H1 (cell line): ENCODE data around the gene VSTM2B. TPM values are rescaled to one million over a fixed set of nuclear protein-coding genes. Genes with fewer than 3 reads are reported as not detected.

Experiments used
- CTCF ChIA-PET: fragments of 300-600 bp; sonication (Branson Sonifier 250); formaldehyde crosslinking; loops from one replicate; lab custom pipeline; 2021; ENCODE audit not compliant: partially characterized antibody; lab: Charles Lee
- POLR2A ChIA-PET: fragments of 300-600 bp; sonication (Branson Sonifier 250); formaldehyde crosslinking; loops from one replicate; lab custom pipeline; 2021; ENCODE audit warnings: inconsistent platforms; ENCODE audit not compliant: partially characterized antibody; lab: Charles Lee
- DNase-seq, 2 experiments: peaks; one replicate each; pipeline versions ENCODE4 v3.0.0 to v3.0.0-alpha.2; 2010 to 2022; ENCODE audit warnings: low spot score in 2 of 2, low read depth in 1 of 2, mixed read lengths in 1 of 2
- FAIRE-seq: peaks from 2 replicates; lab custom pipeline; 2011; peaks lifted over from hg19 to GRCh38; lab: Jason Lieb, UNC
- H2AFZ ChIP-seq: 2 replicates; pipeline ENCODE4 v1.8.1; 2012; ENCODE audit warnings: low read length, inconsistent platforms
- H2AK5ac ChIP-seq: 2 replicates; pipeline ENCODE4 v1.6.1; 2013; ENCODE audit warnings: low read depth, low read length
- H2BK120ac ChIP-seq: replicated peaks from 2 replicates; pipeline ENCODE3; 2013; ENCODE audit warnings: low read depth, low read length, inconsistent platforms
- H2BK12ac ChIP-seq: 2 replicates; pipeline ENCODE4 v1.6.1; 2013; ENCODE audit warnings: low read depth, low read length
- H2BK15ac ChIP-seq: 2 replicates; pipeline ENCODE4 v1.6.1; 2013; ENCODE audit warnings: low read length
- H2BK20ac ChIP-seq: 2 replicates; pipeline ENCODE4 v1.6.1; 2013; ENCODE audit warnings: low read length
- H2BK5ac ChIP-seq: 2 replicates; pipeline ENCODE4 v1.6.1; 2013; ENCODE audit warnings: low read depth, low read length
- H3K14ac ChIP-seq: 2 replicates; pipeline ENCODE4 v1.6.1; 2013; ENCODE audit warnings: inconsistent platforms; ENCODE audit not compliant: insufficient read length
- H3K18ac ChIP-seq: 2 replicates; pipeline ENCODE4 v1.6.1; 2013; ENCODE audit warnings: low read length; ENCODE audit errors: extremely low read depth
- H3K23ac ChIP-seq: 2 replicates; pipeline ENCODE4 v1.6.1; 2013; ENCODE audit warnings: inconsistent platforms; ENCODE audit not compliant: insufficient read length
- H3K23me2 ChIP-seq: 2 replicates; pipeline ENCODE4 v1.6.1; 2013; ENCODE audit warnings: low read depth, low read length
- H3K27ac ChIP-seq: 2 replicates; pipeline ENCODE4 v1.6.1; 2011; ENCODE audit warnings: low read depth, low read length, inconsistent platforms
- H3K27me3 ChIP-seq, 4 experiments: replicated peaks in 1 of 4; 1 replicate in 1 of 4; 2 replicates in 3 of 4; pipeline versions ENCODE4 v1.6.1 to v1.8.1; 2011 to 2013; ENCODE audit warnings: low read length in 3 of 4, mild to moderate bottlenecking in 3 of 4, inconsistent platforms in 2 of 4, mixed read lengths in 2 of 4, moderate library complexity in 1 of 4; ENCODE audit not compliant: control insufficient read depth in 3 of 4, insufficient read depth in 3 of 4; ENCODE audit errors: extremely low read depth in 1 of 4
- H3K36me3 ChIP-seq, 4 experiments: 2 replicates each; pipeline versions ENCODE4 v1.6.1 to v1.8.1; 2011 to 2013; ENCODE audit warnings: mild to moderate bottlenecking in 4 of 4, low read length in 3 of 4, moderate library complexity in 2 of 4, control low read depth in 1 of 4, inconsistent platforms in 1 of 4; ENCODE audit not compliant: insufficient read depth in 4 of 4, control insufficient read depth in 2 of 4
- H3K4ac ChIP-seq: replicated peaks from 2 replicates; pipeline ENCODE3; 2013; ENCODE audit warnings: low read length, low read depth, mixed read lengths, inconsistent platforms; ENCODE audit not compliant: insufficient read length
- H3K4me1 ChIP-seq, 4 experiments: replicated peaks in 1 of 4; 1 replicate in 1 of 4; 2 replicates in 3 of 4; pipeline versions ENCODE4 v1.6.1 to v1.8.1; 2011 to 2013; ENCODE audit warnings: low read length in 3 of 4, inconsistent platforms in 2 of 4, mixed read lengths in 1 of 4; ENCODE audit not compliant: insufficient read depth in 4 of 4, control insufficient read depth in 3 of 4
- H3K4me2 ChIP-seq, 2 experiments: 2 replicates each; pipeline versions ENCODE4 v1.6.1 to v1.8.1; 2011 to 2013; ENCODE audit warnings: low read depth in 2 of 2, low read length in 2 of 2, control low read depth in 1 of 2, inconsistent platforms in 1 of 2, mild to moderate bottlenecking in 1 of 2; ENCODE audit not compliant: insufficient read depth in 1 of 2
- H3K4me3 ChIP-seq, 4 experiments: fragments of 200-600, 300-600 bp in 1 of 4; sonication (generic), shearing (Covaris generic), sonication (Bioruptor Twin) in 1 of 4; 2 replicates each; pipeline versions ENCODE4 v1.5.1 to v1.8.1; 2011 to 2016; ENCODE audit warnings: low read length in 4 of 4, low read depth in 3 of 4, control low read depth in 2 of 4, inconsistent platforms in 2 of 4, mild to moderate bottlenecking in 2 of 4, mixed read lengths in 1 of 4, moderate library complexity in 1 of 4; ENCODE audit not compliant: insufficient read depth in 2 of 4; ENCODE audit errors: extremely low read depth in 1 of 4
- H3K56ac ChIP-seq: replicated peaks from 2 replicates; pipeline ENCODE3; 2013; ENCODE audit warnings: low read depth, mild to moderate bottlenecking, mixed read lengths, low read length, inconsistent platforms; ENCODE audit not compliant: insufficient read length
- H3K79me1 ChIP-seq: 2 replicates; pipeline ENCODE4 v1.6.1; 2013; ENCODE audit warnings: low read depth, low read length, control low read depth
- H3K79me2 ChIP-seq, 2 experiments: 2 replicates each; pipeline versions ENCODE4 v1.6.1 to v1.8.1; 2012 to 2013; ENCODE audit warnings: low read length in 2 of 2, mild to moderate bottlenecking in 2 of 2, inconsistent platforms in 1 of 2; ENCODE audit not compliant: insufficient read depth in 2 of 2, control insufficient read depth in 1 of 2
- H3K9ac ChIP-seq, 4 experiments: replicated peaks in 1 of 4; 1 replicate in 1 of 4; 2 replicates in 3 of 4; pipeline versions ENCODE4 v1.6.1 to v1.8.1; 2011 to 2013; ENCODE audit warnings: low read depth in 3 of 4, low read length in 3 of 4, control low read depth in 2 of 4, mild to moderate bottlenecking in 2 of 4, moderate library complexity in 2 of 4, inconsistent platforms in 1 of 4; ENCODE audit errors: extremely low read depth in 1 of 4
- H3K9me3 ChIP-seq, 2 experiments: 2 replicates each; pipeline versions ENCODE4 v1.6.1 to v1.8.1; 2012 to 2013; ENCODE audit warnings: mild to moderate bottlenecking in 2 of 2, moderate library complexity in 2 of 2, control low read depth in 1 of 2, inconsistent platforms in 1 of 2, low read depth in 1 of 2, low read length in 1 of 2, mixed read lengths in 1 of 2; ENCODE audit not compliant: insufficient read depth in 2 of 2
- H4K20me1 ChIP-seq, 2 experiments: replicated peaks in 1 of 2; 2 replicates each; pipeline versions ENCODE3 to v1.8.1; 2011 to 2013; ENCODE audit warnings: inconsistent platforms in 2 of 2, low read length in 2 of 2, mild to moderate bottlenecking in 1 of 2; ENCODE audit not compliant: insufficient read depth in 2 of 2, control insufficient read depth in 1 of 2
- H4K5ac ChIP-seq: 2 replicates; pipeline ENCODE4 v1.6.1; 2013; ENCODE audit warnings: low read length, low read depth, mixed read lengths, inconsistent platforms; ENCODE audit not compliant: insufficient read length
- H4K8ac ChIP-seq: 2 replicates; pipeline ENCODE4 v1.8.0; 2013; ENCODE audit warnings: mild to moderate bottlenecking, moderate library complexity, low read length, inconsistent platforms; ENCODE audit not compliant: insufficient read depth; ENCODE audit errors: extremely low read depth
- H4K91ac ChIP-seq: replicated peaks from 2 replicates; pipeline ENCODE3; 2013; ENCODE audit warnings: low read length, mixed read lengths, inconsistent platforms; ENCODE audit not compliant: insufficient read length
- RBBP5 ChIP-seq: IDR thresholded peaks from 2 replicates; pipeline ENCODE4 v1.7.1; 2012; ENCODE audit warnings: low read depth, mild to moderate bottlenecking, inconsistent platforms, low read length, moderate library complexity, borderline replicate concordance
- WGBS, 2 experiments: shearing (Covaris generic) in 1 of 2; methylation state at CpG; one replicate each; pipeline versions ENCODE4 v1.1.6 to v1.1.7; 2013 to 2015; ENCODE audit warnings: low lambda C conversion rate in 2 of 2, mixed read lengths in 2 of 2, inconsistent platforms in 1 of 2, low coverage in 1 of 2, missing lambda C conversion rate in 1 of 2; ENCODE audit not compliant: insufficient replicate concordance in 2 of 2, insufficient coverage in 1 of 2, insufficient read length in 1 of 2; ENCODE audit errors: extremely low coverage in 1 of 2, missing lambda C conversion rate in 1 of 2; 5-methylcytosine and 5-hydroxymethylcytosine counted together
- polyA plus RNA-seq, 7 experiments: library from polyadenylated mRNA; depleted of rRNA in 3 of 7; stranded (reverse) in 5 of 7; unstranded in 2 of 7; fragments of >200 nt in 5 of 7; fragments of 200-250 nt in 2 of 7; gene quantifications; 1 replicate in 5 of 7; 2 replicates in 1 of 7; 4 replicates in 1 of 7; pipeline versions ENCODE4 v1.2.1 to v1.2.3, GENCODE V29; 2011 to 2013; ENCODE audit warnings: missing spikeins in 2 of 7, mixed read lengths in 2 of 7
- total RNA-seq: library from RNA; stranded (reverse); fragmentation: NEBNext Ultra II Directional; extraction: Animal tissue kit (Norgen Biotek cat#: 25700); gene quantifications from 2 replicates; pipeline ENCODE4 v1.2.1, GENCODE V29; 2021
- TF ChIP-seq, protein P1 (sequence below): IDR thresholded peaks from 2 replicates; pipeline ENCODE4 v1.6.1; 2011; ENCODE audit warnings: low read length, improper control_type of control experiment

Gene VSTM2B
- total and polyA plus RNA-seq, 2 of the 8 experiments (the other 6 are each of a cell fraction or from before 2014, with no cell fraction given): 0.82 to 1.5 TPM

DNA sequence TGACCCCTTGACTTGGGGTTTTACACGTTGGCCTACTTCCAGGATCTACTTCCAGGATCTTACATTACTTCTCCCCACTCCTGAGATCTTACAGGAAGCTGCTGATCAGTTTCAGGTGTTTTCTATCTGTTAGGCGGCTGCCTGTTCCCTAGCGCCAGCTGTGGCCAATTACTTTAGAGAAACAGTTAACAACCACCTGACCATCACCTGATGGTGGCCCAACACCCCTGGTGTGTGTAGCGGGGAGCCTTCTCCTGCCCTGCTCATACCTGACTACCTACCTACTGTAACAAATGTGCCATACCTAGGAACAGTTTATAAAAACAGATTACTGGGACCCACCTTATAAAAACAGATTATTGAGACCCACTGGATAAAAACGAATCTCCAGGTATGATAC is 77.5 kb downstream of the VSTM2B start:
- Histone ChIP-seq H2AK5ac (no peak overlapping the region), H3K4ac (no peak overlapping the region), H3K9me3 (no peaks in the 10 kb centered on the region), H4K20me1 (no peaks in the 10 kb centered on the region), H4K91ac (no peak overlapping the region), H3K27ac (no peak overlapping the region), H2AFZ (no peak overlapping the region), H3K18ac (no peak overlapping the region), H3K9ac (no peak overlapping the region), H2BK15ac (no peak overlapping the region), H3K14ac (no peak overlapping the region), H3K23ac (no peak overlapping the region), H4K8ac (no peak overlapping the region), H3K79me2 (peaks cover 0 to 13% of the 10 kb centered on the region in 2 experiments; a peak in 2 of 4 replicates), H3K23me2 (peaks cover 8% of the 10 kb centered on the region; the same call in 1 of the 2 replicates), H4K5ac (no peak overlapping the region), H2BK20ac (no peak overlapping the region), H2BK5ac (no peak overlapping the region), H3K79me1 (no peaks in the 10 kb centered on the region; the same call in 1 of the 2 replicates), H3K56ac (no peak overlapping the region), H3K27me3 (no peaks in the 10 kb centered on the region), H3K36me3 (no peaks in the 10 kb centered on the region), H2BK120ac (no peak overlapping the region), H2BK12ac (no peak overlapping the region), H3K4me3 (no peak overlapping the region), H3K4me1 (peaks cover 0 to 3% (median 0%) of the 10 kb centered on the region in 4 experiments; a peak in 3 of 7 replicates), H3K4me2 (no peak overlapping the region)
- 49% methylated on average over 5 of the region's 5 CpGs; no CpG with 5 or more reads in 1 of the 2 experiments for WGBS, 2 experiments
- TF ChIP-seq, protein P1, sequence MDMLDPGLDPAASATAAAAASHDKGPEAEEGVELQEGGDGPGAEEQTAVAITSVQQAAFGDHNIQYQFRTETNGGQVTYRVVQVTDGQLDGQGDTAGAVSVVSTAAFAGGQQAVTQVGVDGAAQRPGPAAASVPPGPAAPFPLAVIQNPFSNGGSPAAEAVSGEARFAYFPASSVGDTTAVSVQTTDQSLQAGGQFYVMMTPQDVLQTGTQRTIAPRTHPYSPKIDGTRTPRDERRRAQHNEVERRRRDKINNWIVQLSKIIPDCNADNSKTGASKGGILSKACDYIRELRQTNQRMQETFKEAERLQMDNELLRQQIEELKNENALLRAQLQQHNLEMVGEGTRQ: peak; percentile 57; the same call in 1 of the 2 replicates
- TF ChIP-seq RBBP5: no peak
- ChIA-PET CTCF (interaction anchor here (0.6 kb wide), 1 partner anchor 1296 kb away, joined by 3 read pairs; no protein-coding TSS in a partner anchor), POLR2A (no interaction called here)
- no peak for FAIRE-seq
- no peak for DNase-seq
